Stimulated activated CD8-positive, alpha-beta memory T cell treated with anti-CD3 and anti-CD28 coated beads, Interleukin-15, amount 100 ng/mL, for 48 hours (primary cell): ENCODE measurements around the gene ACTMAP.

ENCODE experiments used
- DNase-seq, 2 donors: peaks; one replicate each; pipeline ENCODE4 v3.0.0-alpha.2; 2020; ENCODE audit warnings: low read depth in 2 of 2

ACTMAP gene

GRCh38 chr19:40718774-40719391 lies 31.4 kb downstream of the ACTMAP start:
- no peak for DNase-seq

GRCh38 chr19:40717880-40718773 lies 32.1 kb downstream of the ACTMAP start:
- no peak for DNase-seq

GRCh38 chr19:40717325-40717879 lies 32.9 kb downstream of the ACTMAP start:
- no peak for DNase-seq

GRCh38 chr19:40716482-40717324 lies 33.6 kb downstream of the ACTMAP start, which contains the start of the genes COQ8B and ITPKC:
Gene COQ8B, minus strand, starts transcription at chr19:40716886. Its CDS starts 2,254 bp downstream, at chr19:40714632.
Gene ITPKC, plus strand, starts transcription at chr19:40717112. Its CDS starts 24 bp downstream, at chr19:40717136.
- DNase-seq = peak; percentile 99 to 100

- DNase-seq = peak; percentile 66 to 70
Observed at GRCh38 chr19:40716031-40716481, 34.2 kb downstream of the ACTMAP start.

- peak; percentile 90 for DNase-seq
Observed at GRCh38 chr19:40714441-40715299, 35.6 kb downstream of the ACTMAP start.

GRCh38 chr19:40713939-40714338 lies 36.3 kb downstream of the ACTMAP start:
- DNase-seq = no peak

- DNase-seq = no peak
Observed at GRCh38 chr19:40709817-40710216, 40.5 kb downstream of the ACTMAP start.

GRCh38 chr19:40707615-40708014 lies 42.7 kb downstream of the ACTMAP start:
- no peak for DNase-seq

GRCh38 chr19:40705950-40706619 lies 44.2 kb downstream of the ACTMAP start:
- DNase-seq = no peak

- DNase-seq = no peak
Observed at GRCh38 chr19:40705362-40705651, 45.0 kb downstream of the ACTMAP start.

- DNase-seq = no peak
Observed at GRCh38 chr19:40704491-40705361, 45.6 kb downstream of the ACTMAP start.

GRCh38 chr19:40703029-40703755 lies 47.1 kb downstream of the ACTMAP start:
- DNase-seq = no peak

GRCh38 chr19:40702337-40703012 lies 47.8 kb downstream of the ACTMAP start:
- DNase-seq = no peak

GRCh38 chr19:40701758-40702157 lies 48.5 kb downstream of the ACTMAP start:
- no peak for DNase-seq

- no peak for DNase-seq
Observed at GRCh38 chr19:40700083-40700482, 50.2 kb downstream of the ACTMAP start.

GRCh38 chr19:40697007-40697406 lies 53.3 kb downstream of the ACTMAP start:
- DNase-seq = no peak

- no peak for DNase-seq
Observed at GRCh38 chr19:40695881-40696280, 54.4 kb downstream of the ACTMAP start.
